MM.1S (cell line): ENCODE results near the gene FNTB.

Source experiments
- DNase-seq: peaks from one replicate; pipeline ENCODE4 v3.0.0-alpha.2; 2015
- H2AFZ ChIP-seq: fragments of 300-600 bp; sonication (generic); 2 replicates; pipeline ENCODE4 v1.6.0; 2016; ENCODE audit warnings: antibody characterized with exemption, low read length
- H3F3A ChIP-seq: fragments of 300-600 bp; sonication (generic); 2 replicates; pipeline ENCODE4 v1.6.1; 2016; ENCODE audit warnings: mild to moderate bottlenecking, antibody characterized with exemption, low read length, moderate library complexity, mixed read lengths; ENCODE audit not compliant: insufficient read depth
- H3K27ac ChIP-seq: fragments of 300-600 bp; sonication (generic); 2 replicates; pipeline ENCODE4 v1.5.1; 2016; ENCODE audit warnings: mild to moderate bottlenecking, low read length
- H3K27me3 ChIP-seq: fragments of 300-600 bp; sonication (generic); replicated peaks from 2 replicates; pipeline ENCODE4 v1.6.0; 2016; ENCODE audit warnings: low read length; ENCODE audit not compliant: insufficient read depth
- H3K36me3 ChIP-seq: fragments of 300-600 bp; sonication (generic); replicated peaks from 2 replicates; pipeline ENCODE4 v1.6.1; 2016; ENCODE audit warnings: mild to moderate bottlenecking, low read length, mixed read lengths; ENCODE audit not compliant: insufficient read depth
- H3K4me1 ChIP-seq: fragments of 300-600 bp; sonication (generic); 2 replicates; pipeline ENCODE4 v1.6.1; 2016; ENCODE audit warnings: low read length, mixed read lengths
- H3K4me2 ChIP-seq: fragments of 300-600 bp; sonication (generic); 2 replicates; pipeline ENCODE4 v1.6.0; 2016; ENCODE audit warnings: low read depth, low read length
- H3K4me3 ChIP-seq: fragments of 300-600 bp; sonication (generic); 2 replicates; pipeline ENCODE4 v1.5.1; 2016; ENCODE audit warnings: low read length, mixed read lengths
- H3K79me2 ChIP-seq: fragments of 300-600 bp; sonication (generic); 2 replicates; pipeline ENCODE4 v1.6.1; 2016; ENCODE audit warnings: mixed run types, low read length, mixed read lengths
- H3K9ac ChIP-seq: fragments of 300-600 bp; sonication (generic); 2 replicates; pipeline ENCODE4 v1.6.1; 2016; ENCODE audit warnings: low read length, mixed read lengths
- H3K9me2 ChIP-seq: fragments of 300-600 bp; sonication (generic); replicated peaks from 2 replicates; pipeline ENCODE4 v1.6.1; 2016; ENCODE audit warnings: mild to moderate bottlenecking, low read length, mixed read lengths; ENCODE audit not compliant: insufficient read depth
- H3K9me3 ChIP-seq: fragments of 300-600 bp; sonication (generic); replicated peaks from 2 replicates; pipeline ENCODE4 v1.6.1; 2016; ENCODE audit warnings: mild to moderate bottlenecking, low read length, mixed read lengths; ENCODE audit not compliant: insufficient read depth
- H4K20me1 ChIP-seq: fragments of 300-600 bp; sonication (generic); 2 replicates; pipeline ENCODE4 v1.6.1; 2016; ENCODE audit warnings: mild to moderate bottlenecking, low read length, moderate library complexity, mixed read lengths; ENCODE audit not compliant: insufficient read depth
- EZH2 ChIP-seq: fragments of 300-600 bp; sonication (generic); optimal IDR thresholded peaks from 2 replicates; pipeline ENCODE3; 2017; ENCODE audit warnings: low read depth, mild to moderate bottlenecking, antibody characterized with exemption, low read length, mixed read lengths
- EZH2phosphoT487 ChIP-seq: fragments of 300-600 bp; sonication (generic); IDR thresholded peaks from 2 replicates; pipeline ENCODE4 v1.6.1; 2018; ENCODE audit warnings: antibody characterized with exemption, low read length

The FNTB gene

GRCh38 chr14:65110525-65110924 lies 123.8 kb downstream of the FNTB start:
- no peaks in the 10 kb centered on the region for H3K9me3 ChIP-seq
- no peak for DNase-seq
- H3K4me2 ChIP-seq = no peak overlapping the region
- no peaks in the 10 kb centered on the region for H3K27me3 ChIP-seq
- H2AFZ ChIP-seq = no peak overlapping the region
- H3K9me2 ChIP-seq = no peaks in the 10 kb centered on the region
- no peaks in the 10 kb centered on the region for H3K36me3 ChIP-seq
- H3F3A ChIP-seq = no peaks in the 10 kb centered on the region
- no peak overlapping the region for H3K9ac ChIP-seq
- no peak overlapping the region for H3K27ac ChIP-seq
- H3K4me3 ChIP-seq = no peak overlapping the region
- no peaks in the 10 kb centered on the region for H3K4me1 ChIP-seq
- no peaks in the 10 kb centered on the region for H3K79me2 ChIP-seq
- TF ChIP-seq EZH2 = no peak
- TF ChIP-seq EZH2phosphoT487 = no peak
- H4K20me1 ChIP-seq = no peaks in the 10 kb centered on the region
